HepG2 (cell line): ENCODE measurements around the gene HS3ST1. TPM values are rescaled to one million over a fixed set of nuclear protein-coding genes. Genes with fewer than 3 reads are reported as not detected.

Experiments used
- ATAC-seq: fragments of 200-7000 bp; cut with Tn5 transposase; 3 replicates; pipeline ENCODE4 v1.9.1; 2020; ENCODE audit warnings: mild to moderate bottlenecking, moderate library complexity
- BruUV-seq: library from RNA; stranded (reverse); fragments of 400-500 nt; replicated peaks from 2 replicates; lab custom pipeline; 2021; lab: Mats Ljungman, UMichigan
- CTCF ChIA-PET: fragments of 300-600 bp; formaldehyde crosslinking; extraction: SDS; loops from one replicate; lab custom pipeline; 2021; ENCODE audit warnings: low total read pairs, inconsistent platforms, low intra/inter-chr PET ratio; lab: Yijun Ruan, JAX
- POLR2A ChIA-PET: fragments of 350-600 bp; sonication (Branson Sonifier 250); formaldehyde crosslinking; loops from one replicate; lab custom pipeline; 2020; ENCODE audit warnings: antibody characterized with exemption, inconsistent platforms; lab: Yijun Ruan, JAX
- DNase-seq: peaks from one replicate; pipeline ENCODE4 v3.0.0-alpha.2; 2015; ENCODE audit warnings: low spot score
- FAIRE-seq: peaks from 3 replicates; lab custom pipeline; 2011; peaks lifted over from hg19 to GRCh38; lab: Jason Lieb, UNC
- H2AFZ ChIP-seq: one replicate; pipeline ENCODE4 v1.6.1; 2011; ENCODE audit warnings: low read length, inconsistent platforms
- H3K27ac ChIP-seq: fragments of 300-600 bp; 3 replicates; pipeline ENCODE4 v1.8.0; 2011; ENCODE audit warnings: mixed run types, mild to moderate bottlenecking, mixed read lengths, low read length, inconsistent platforms; ENCODE audit not compliant: insufficient read depth; ENCODE audit errors: extremely low read length
- H3K27me3 ChIP-seq, 2 experiments: fragments of 200-600 bp in 1 of 2; 2 replicates in 1 of 2; 3 replicates in 1 of 2; pipeline versions ENCODE4 v1.6.0 to v1.8.0; 2011; ENCODE audit warnings: low read length in 2 of 2, mild to moderate bottlenecking in 2 of 2, moderate library complexity in 2 of 2, inconsistent platforms in 1 of 2; ENCODE audit not compliant: insufficient read depth in 2 of 2, control insufficient read depth in 1 of 2
- H3K36me3 ChIP-seq, 2 experiments: fragments of 200-600 bp in 1 of 2; replicated peaks in 1 of 2; 2 replicates in 1 of 2; 3 replicates in 1 of 2; pipeline versions ENCODE4 v1.5.1 to v1.8.0; 2011; ENCODE audit warnings: low read length in 2 of 2, inconsistent platforms in 1 of 2; ENCODE audit not compliant: insufficient read depth in 2 of 2, control insufficient read depth in 1 of 2
- H3K4me1 ChIP-seq: 2 replicates; pipeline ENCODE4 v1.5.1; 2012; ENCODE audit warnings: low read length, inconsistent platforms; ENCODE audit not compliant: insufficient read depth
- H3K4me2 ChIP-seq: 2 replicates; pipeline ENCODE4 v1.6.0; 2011; ENCODE audit warnings: low read depth, low read length, inconsistent platforms
- H3K4me3 ChIP-seq, 3 experiments: fragments of 200-600 bp in 1 of 3; sonication (generic), shearing (Covaris generic) in 1 of 3; replicated peaks in 1 of 3; 2 replicates each; pipeline ENCODE4 v1.5.1; 2011 to 2016; ENCODE audit warnings: low read length in 3 of 3, inconsistent platforms in 2 of 3, low read depth in 2 of 3, mild to moderate bottlenecking in 2 of 3, control low read depth in 1 of 3, mixed read lengths in 1 of 3; ENCODE audit not compliant: insufficient read depth in 1 of 3
- H3K79me2 ChIP-seq: one replicate; pipeline ENCODE4 v1.6.1; 2011; ENCODE audit warnings: low read length, inconsistent platforms; ENCODE audit not compliant: insufficient read depth
- H3K9ac ChIP-seq: 2 replicates; pipeline ENCODE4 v1.6.0; 2011; ENCODE audit warnings: mild to moderate bottlenecking, low read depth, low read length, inconsistent platforms; ENCODE audit not compliant: insufficient read depth
- H3K9me3 ChIP-seq: 2 replicates; pipeline ENCODE4 v1.5.1; 2012; ENCODE audit warnings: mild to moderate bottlenecking, low read length
- H4K20me1 ChIP-seq: 2 replicates; pipeline ENCODE4 v1.6.0; 2011; ENCODE audit warnings: inconsistent platforms, mild to moderate bottlenecking, low read length, moderate library complexity; ENCODE audit not compliant: insufficient read depth
- FOXK2 ChIP-seq: fragments of 450-650 bp; IDR thresholded peaks from 2 replicates; pipeline ENCODE4 v1.6.1; 2016
- IRF1 ChIP-seq: sonication (generic); formaldehyde crosslinking; IDR thresholded peaks from 2 replicates; pipeline ENCODE4 v1.4.0; 2020; ENCODE audit warnings: low read depth, mild to moderate bottlenecking, missing genetic modification reagents
- REPIN1 ChIP-seq: sonication (generic); formaldehyde crosslinking; IDR thresholded peaks from 2 replicates; pipeline ENCODE4 v1.8.0; 2022; ENCODE audit warnings: missing genetic modification reagents, low read depth, mild to moderate bottlenecking, borderline replicate concordance
- TGIF2 ChIP-seq: IDR thresholded peaks from 2 replicates; pipeline ENCODE4 v1.6.1; 2016; ENCODE audit warnings: control low read depth, missing compliant biosample characterization
- ZBTB3 ChIP-seq: sonication (generic); formaldehyde crosslinking; IDR thresholded peaks from 2 replicates; pipeline ENCODE4 v1.4.0; 2020; ENCODE audit warnings: low read depth, mild to moderate bottlenecking, moderate library complexity, missing genetic modification reagents, borderline replicate concordance
- ZNF282 ChIP-seq: fragments of 450-650 bp; IDR thresholded peaks from 2 replicates; pipeline ENCODE4 v1.6.1; 2018; ENCODE audit not compliant: partially characterized antibody
- ZNF34 ChIP-seq: sonication (generic); formaldehyde crosslinking; IDR thresholded peaks from 2 replicates; pipeline ENCODE4 v1.4.0; 2020; ENCODE audit warnings: mild to moderate bottlenecking, missing genetic modification reagents, borderline replicate concordance
- ZNF432 ChIP-seq: sonication (generic); formaldehyde crosslinking; IDR thresholded peaks from 2 replicates; pipeline ENCODE4 v1.5.0; 2020; ENCODE audit warnings: missing genetic modification reagents, mild to moderate bottlenecking, borderline replicate concordance
- ZNF510 ChIP-seq: sonication (generic); formaldehyde crosslinking; IDR thresholded peaks from 2 replicates; pipeline ENCODE4 v1.4.0; 2020; ENCODE audit warnings: low read depth, mild to moderate bottlenecking, missing genetic modification reagents
- ZNF737 ChIP-seq: sonication (generic); formaldehyde crosslinking; IDR thresholded peaks from 2 replicates; pipeline ENCODE4 v1.5.0; 2020; ENCODE audit warnings: missing genetic modification reagents, mild to moderate bottlenecking, borderline replicate concordance
- ZNF891 ChIP-seq: sonication (generic); formaldehyde crosslinking; IDR thresholded peaks from 2 replicates; pipeline ENCODE4 v1.5.0; 2020; ENCODE audit warnings: mild to moderate bottlenecking, missing genetic modification reagents
- ZSCAN30 ChIP-seq: sonication (generic); formaldehyde crosslinking; IDR thresholded peaks from 2 replicates; pipeline ENCODE4 v1.5.0; 2020; ENCODE audit warnings: mild to moderate bottlenecking, missing genetic modification reagents
- WGBS: methylation state at CpG from one replicate; pipeline ENCODE4 v1.1.6; 2017; ENCODE audit warnings: low lambda C conversion rate; 5-methylcytosine and 5-hydroxymethylcytosine counted together
- in situ Hi-C: cut with HindIII; loops from 2 replicates; pipeline ENCODE4 v1.10.0; 2017; ENCODE audit warnings: low pct_unique_long_range_greater_than_20kb; ENCODE audit not compliant: extremely low pct_ligation_motif_present
- intact Hi-C: fragments of 100-400 bp; cut with micrococcal nuclease; formaldehyde crosslinking; loops from one replicate; pipeline ENCODE4 v1.10.0; 2022; ENCODE audit not compliant: unreplicated experiment
- polyA plus RNA-seq, 8 experiments: library from polyadenylated mRNA; depleted of rRNA in 3 of 8; stranded (reverse) in 7 of 8; unstranded in 1 of 8; fragments of >200 nt; fragmentation: Illumina TruSeq in 4 of 8; extraction: Trizol in 4 of 8; gene quantifications; 2 replicates each; pipeline versions ENCODE4 v1.2.1 to v1.2.3, GENCODE V29; 2011 to 2016; ENCODE audit warnings: low read depth in 4 of 8, missing spikeins in 1 of 8, mixed read lengths in 1 of 8; ENCODE audit not compliant: insufficient read depth in 1 of 8
- total RNA-seq, 5 experiments: library from RNA; depleted of rRNA; stranded (reverse); fragments of >200 nt; fragmentation: Illumina TruSeq; extraction: Trizol; gene quantifications; 2 replicates each; pipeline ENCODE4 v1.2.3, GENCODE V29; 2016; ENCODE audit warnings: low read depth in 1 of 5
- TF ChIP-seq, protein P1 (sequence below), 2 experiments: IDR thresholded peaks; 2 replicates each; pipeline ENCODE4 v1.6.1; 2011 to 2012; ENCODE audit warnings: low read length in 2 of 2, borderline replicate concordance in 1 of 2, low read depth in 1 of 2, mild to moderate bottlenecking in 1 of 2, moderate library complexity in 1 of 2
- TF ChIP-seq, protein P2 (sequence below): sonication (generic); formaldehyde crosslinking; conservative IDR thresholded peaks from 2 replicates; pipeline ENCODE4 v1.8.0; 2022; ENCODE audit warnings: missing genetic modification reagents
- TF ChIP-seq, protein P3 (sequence below): sonication (generic); formaldehyde crosslinking; IDR thresholded peaks from 2 replicates; pipeline ENCODE4 v1.4.0; 2020; ENCODE audit warnings: low read depth, mild to moderate bottlenecking, missing genetic modification reagents

The HS3ST1 gene
- total and polyA plus RNA-seq, 2 of the 13 experiments (the other 11 are each of a cell fraction or from before 2014, with no cell fraction given), result not detected

GRCh38 chr4:11431111-11431510 is 2.4 kb upstream of the HS3ST1 start:
- peaks cover 0 to 1% of the 10 kb centered on the region in 2 experiments; a peak in 1 of 5 replicates for H3K27me3 ChIP-seq
- ChIA-PET POLR2A (no interaction called here), CTCF (no interaction called here)
- no peak for ATAC-seq
- no TSS peak for BruUV-seq
- FAIRE-seq, result no peak
- in situ Hi-C loops (no loop called here), intact Hi-C loops (no loop called here)
- H3K4me2 ChIP-seq, result no peak overlapping the region
- H3K27ac ChIP-seq, result no peak overlapping the region
- no peak overlapping the region for H3K9ac ChIP-seq
- 2% methylated on average over 4 of the region's 4 CpGs for WGBS
- no peaks in the 10 kb centered on the region for H3K4me1 ChIP-seq
- H4K20me1 ChIP-seq, result no peaks in the 10 kb centered on the region
- no peaks in the 10 kb centered on the region for H3K36me3 ChIP-seq
- H3K4me3 ChIP-seq, result no peak overlapping the region
- H3K9me3 ChIP-seq, result no peaks in the 10 kb centered on the region
- H3K79me2 ChIP-seq, result no peaks in the 10 kb centered on the region
- DNase-seq, result no peak
- no peak overlapping the region for H2AFZ ChIP-seq
- TF ChIP-seq FOXK2 (no peak), ZBTB3 (CRISPR knock-in tag) (no peak), TGIF2 (CRISPR knock-in tag) (no peak), ZNF432 (CRISPR knock-in tag) (no peak), ZNF737 (CRISPR knock-in tag) (no peak), ZNF510 (CRISPR knock-in tag) (no peak), ZNF282 (no peak), ZNF34 (CRISPR knock-in tag) (no peak), REPIN1 (CRISPR knock-in tag) (no peak), IRF1 (CRISPR knock-in tag) (no peak), ZSCAN30 (CRISPR knock-in tag) (no peak), ZNF891 (CRISPR knock-in tag) (no peak)
- TF ChIP-seq, protein P1, sequence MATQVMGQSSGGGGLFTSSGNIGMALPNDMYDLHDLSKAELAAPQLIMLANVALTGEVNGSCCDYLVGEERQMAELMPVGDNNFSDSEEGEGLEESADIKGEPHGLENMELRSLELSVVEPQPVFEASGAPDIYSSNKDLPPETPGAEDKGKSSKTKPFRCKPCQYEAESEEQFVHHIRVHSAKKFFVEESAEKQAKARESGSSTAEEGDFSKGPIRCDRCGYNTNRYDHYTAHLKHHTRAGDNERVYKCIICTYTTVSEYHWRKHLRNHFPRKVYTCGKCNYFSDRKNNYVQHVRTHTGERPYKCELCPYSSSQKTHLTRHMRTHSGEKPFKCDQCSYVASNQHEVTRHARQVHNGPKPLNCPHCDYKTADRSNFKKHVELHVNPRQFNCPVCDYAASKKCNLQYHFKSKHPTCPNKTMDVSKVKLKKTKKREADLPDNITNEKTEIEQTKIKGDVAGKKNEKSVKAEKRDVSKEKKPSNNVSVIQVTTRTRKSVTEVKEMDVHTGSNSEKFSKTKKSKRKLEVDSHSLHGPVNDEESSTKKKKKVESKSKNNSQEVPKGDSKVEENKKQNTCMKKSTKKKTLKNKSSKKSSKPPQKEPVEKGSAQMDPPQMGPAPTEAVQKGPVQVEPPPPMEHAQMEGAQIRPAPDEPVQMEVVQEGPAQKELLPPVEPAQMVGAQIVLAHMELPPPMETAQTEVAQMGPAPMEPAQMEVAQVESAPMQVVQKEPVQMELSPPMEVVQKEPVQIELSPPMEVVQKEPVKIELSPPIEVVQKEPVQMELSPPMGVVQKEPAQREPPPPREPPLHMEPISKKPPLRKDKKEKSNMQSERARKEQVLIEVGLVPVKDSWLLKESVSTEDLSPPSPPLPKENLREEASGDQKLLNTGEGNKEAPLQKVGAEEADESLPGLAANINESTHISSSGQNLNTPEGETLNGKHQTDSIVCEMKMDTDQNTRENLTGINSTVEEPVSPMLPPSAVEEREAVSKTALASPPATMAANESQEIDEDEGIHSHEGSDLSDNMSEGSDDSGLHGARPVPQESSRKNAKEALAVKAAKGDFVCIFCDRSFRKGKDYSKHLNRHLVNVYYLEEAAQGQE (IDR thresholded peaks at IDR 0.05; ENCODE audit: borderline replicate concordance in 1 of 2, low read depth in 1 of 2, low read length in 2 of 2), result no peak
- TF ChIP-seq, protein P2, sequence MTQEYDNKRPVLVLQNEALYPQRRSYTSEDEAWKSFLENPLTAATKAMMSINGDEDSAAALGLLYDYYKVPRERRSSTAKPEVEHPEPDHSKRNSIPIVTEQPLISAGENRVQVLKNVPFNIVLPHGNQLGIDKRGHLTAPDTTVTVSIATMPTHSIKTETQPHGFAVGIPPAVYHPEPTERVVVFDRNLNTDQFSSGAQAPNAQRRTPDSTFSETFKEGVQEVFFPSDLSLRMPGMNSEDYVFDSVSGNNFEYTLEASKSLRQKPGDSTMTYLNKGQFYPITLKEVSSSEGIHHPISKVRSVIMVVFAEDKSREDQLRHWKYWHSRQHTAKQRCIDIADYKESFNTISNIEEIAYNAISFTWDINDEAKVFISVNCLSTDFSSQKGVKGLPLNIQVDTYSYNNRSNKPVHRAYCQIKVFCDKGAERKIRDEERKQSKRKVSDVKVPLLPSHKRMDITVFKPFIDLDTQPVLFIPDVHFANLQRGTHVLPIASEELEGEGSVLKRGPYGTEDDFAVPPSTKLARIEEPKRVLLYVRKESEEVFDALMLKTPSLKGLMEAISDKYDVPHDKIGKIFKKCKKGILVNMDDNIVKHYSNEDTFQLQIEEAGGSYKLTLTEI (CRISPR knock-in tag), result no peak
- TF ChIP-seq, protein P3, sequence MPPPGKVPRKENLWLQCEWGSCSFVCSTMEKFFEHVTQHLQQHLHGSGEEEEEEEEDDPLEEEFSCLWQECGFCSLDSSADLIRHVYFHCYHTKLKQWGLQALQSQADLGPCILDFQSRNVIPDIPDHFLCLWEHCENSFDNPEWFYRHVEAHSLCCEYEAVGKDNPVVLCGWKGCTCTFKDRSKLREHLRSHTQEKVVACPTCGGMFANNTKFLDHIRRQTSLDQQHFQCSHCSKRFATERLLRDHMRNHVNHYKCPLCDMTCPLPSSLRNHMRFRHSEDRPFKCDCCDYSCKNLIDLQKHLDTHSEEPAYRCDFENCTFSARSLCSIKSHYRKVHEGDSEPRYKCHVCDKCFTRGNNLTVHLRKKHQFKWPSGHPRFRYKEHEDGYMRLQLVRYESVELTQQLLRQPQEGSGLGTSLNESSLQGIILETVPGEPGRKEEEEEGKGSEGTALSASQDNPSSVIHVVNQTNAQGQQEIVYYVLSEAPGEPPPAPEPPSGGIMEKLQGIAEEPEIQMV (CRISPR knock-in tag), result no peak
